Measurements from ENCODE around the gene ZNF774. TPM values are rescaled to one million over a fixed set of nuclear protein-coding genes. Genes with fewer than 3 reads are reported as not detected.

Gene ZNF774
- total RNA-seq, 4 donors from 2014 or later = 0.51 to 5.5 (median 3.8) TPM

GRCh38 chr15:90320885-90321278 is 31.2 kb upstream of the ZNF774 start:
- Histone ChIP-seq H3K4me1 (peaks cover 0 to 3% of the 10 kb centered on the region in 2 donors), H3K27ac (peak overlapping the region in 1 of 2 donors; percentile 88), H3K27me3 (no peaks in the 10 kb centered on the region), H3K9me3 (no peaks in the 10 kb centered on the region), H3K4me3 (no peak overlapping the region), H3K36me3 (no peaks in the 10 kb centered on the region)
- intact Hi-C loops (cut with DNase I; ENCODE audit: low total_unique reads) = loop anchor here (5.0 kb wide), 1 partner anchor 161 kb away; no protein-coding TSS in a partner anchor
- no peak for DNase-seq
- TF ChIP-seq POLR2A (IDR thresholded peaks at IDR 0.05) = no peak
- TF ChIP-seq CTCF (IDR thresholded peaks at IDR 0.05) = no peak

- no peak for TF ChIP-seq CTCF (IDR thresholded peaks at IDR 0.05)
- TF ChIP-seq POLR2A (IDR thresholded peaks at IDR 0.05) = no peak
- DNase-seq = no peak
Measured at GRCh38 chr15:90322538-90322937, 29.5 kb upstream of the ZNF774 start.

GRCh38 chr15:90325726-90326125 is 26.4 kb upstream of the ZNF774 start:
- H3K9me3 ChIP-seq = no peaks in the 10 kb centered on the region
- H3K4me3 ChIP-seq = no peak overlapping the region
- H3K27ac ChIP-seq = no peak overlapping the region
- H3K4me1 ChIP-seq = no peaks in the 10 kb centered on the region
- no peaks in the 10 kb centered on the region for H3K36me3 ChIP-seq
- no peaks in the 10 kb centered on the region for H3K27me3 ChIP-seq
- DNase-seq = no peak
- TF ChIP-seq POLR2A (IDR thresholded peaks at IDR 0.05) (no peak), CTCF (IDR thresholded peaks at IDR 0.05) (no peak)
- intact Hi-C loops (cut with DNase I; ENCODE audit: low total_unique reads) = no loop called here

More at GRCh38 chr15:90322538-90322937, 29.5 kb upstream of the ZNF774 start:
- Histone ChIP-seq H3K9me3 (no peaks in the 10 kb centered on the region), H3K27ac (peak overlapping the region in 1 of 2 donors; percentile 20), H3K27me3 (no peaks in the 10 kb centered on the region), H3K36me3 (no peaks in the 10 kb centered on the region), H3K4me1 (peaks cover 0 to 3% of the 10 kb centered on the region in 2 donors), H3K4me3 (no peak overlapping the region)
- intact Hi-C loops (cut with DNase I; ENCODE audit: low total_unique reads) = loop anchor here (5.0 kb wide), 1 partner anchor 160 kb away; no protein-coding TSS in a partner anchor

GRCh38 chr15:90326441-90326840 is 25.6 kb upstream of the ZNF774 start:
- no peak for DNase-seq
- no peaks in the 10 kb centered on the region for H3K36me3 ChIP-seq
- intact Hi-C loops (cut with DNase I; ENCODE audit: low total_unique reads) = no loop called here
- no peaks in the 10 kb centered on the region for H3K9me3 ChIP-seq
- no peak overlapping the region for H3K27ac ChIP-seq
- no peaks in the 10 kb centered on the region for H3K4me1 ChIP-seq
- H3K4me3 ChIP-seq = no peak overlapping the region
- TF ChIP-seq CTCF (IDR thresholded peaks at IDR 0.05) (no peak), POLR2A (IDR thresholded peaks at IDR 0.05) (no peak)
- no peaks in the 10 kb centered on the region for H3K27me3 ChIP-seq

- no peak overlapping the region for H3K4me3 ChIP-seq
- DNase-seq = no peak
- H3K27ac ChIP-seq = no peak overlapping the region
- H3K4me1 ChIP-seq = no peaks in the 10 kb centered on the region
- H3K36me3 ChIP-seq = no peaks in the 10 kb centered on the region
- no peaks in the 10 kb centered on the region for H3K9me3 ChIP-seq
- TF ChIP-seq CTCF (IDR thresholded peaks at IDR 0.05) (no peak), POLR2A (IDR thresholded peaks at IDR 0.05) (no peak)
- no peaks in the 10 kb centered on the region for H3K27me3 ChIP-seq
- intact Hi-C loops (cut with DNase I; ENCODE audit: low total_unique reads) = no loop called here
Measured at GRCh38 chr15:90327311-90327710, 24.8 kb upstream of the ZNF774 start.

Measured in uterus (tissue), 4 donors.